NCI-H2196 treated with DMSO at 0.1 percent for 48 hours (cell line): ENCODE measurements around the gene SRD5A1.
A peak's percentile ranks its signal among the peaks of the same experiment; 100 is the strongest.
"Not testable (repeated sequence)": the region's sequence is repeated elsewhere in the genome, so short reads cannot be mapped to it uniquely, and the experiment has no call there.

Source experiments
- DNase-seq: peaks from one replicate; lab custom pipeline; 2025; ENCODE audit not compliant: unreplicated experiment; lab: John Stamatoyannopoulos, UW

The SRD5A1 gene

DNA sequence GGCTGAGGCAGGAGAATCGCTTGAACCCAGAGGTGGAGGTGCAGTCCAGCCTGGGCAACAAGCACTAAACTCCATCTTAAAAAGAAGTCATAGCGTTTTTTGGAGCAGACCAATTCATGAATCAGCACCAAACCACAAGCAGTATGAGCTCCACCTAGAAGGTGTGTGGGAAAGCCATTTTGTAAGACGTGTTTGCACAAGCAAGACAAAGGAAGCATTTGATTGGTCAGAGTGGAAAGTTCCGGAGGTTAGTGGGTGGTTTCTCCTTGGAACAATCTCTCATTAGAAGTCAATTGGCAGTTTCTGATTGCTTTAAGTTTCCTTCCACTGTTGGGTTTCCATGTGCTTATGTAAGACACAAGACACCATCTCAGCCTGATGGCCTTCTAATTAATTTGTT is 5.0 kb downstream of the SRD5A1 start:
- no peak for DNase-seq

DNA sequence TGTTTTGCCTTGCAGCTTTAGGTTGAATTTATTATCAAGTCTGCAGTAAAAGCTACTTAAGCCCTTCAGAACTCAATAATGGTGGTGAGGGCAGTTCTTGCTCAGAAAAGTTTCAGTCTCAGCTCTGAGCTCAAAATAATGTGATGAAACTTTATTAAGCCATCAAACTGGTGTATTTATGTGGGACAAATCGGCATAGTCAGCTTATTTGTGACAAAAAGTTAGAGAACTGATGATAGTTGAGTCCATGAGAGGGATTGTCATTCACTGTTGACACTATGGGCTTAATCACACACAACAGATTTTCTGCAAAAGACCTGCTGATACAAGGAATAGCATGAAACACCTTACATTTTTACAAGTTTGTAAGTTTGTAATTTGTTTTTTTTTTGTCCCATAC is 9.4 kb downstream of the SRD5A1 start:
- DNase-seq: no peak

DNA sequence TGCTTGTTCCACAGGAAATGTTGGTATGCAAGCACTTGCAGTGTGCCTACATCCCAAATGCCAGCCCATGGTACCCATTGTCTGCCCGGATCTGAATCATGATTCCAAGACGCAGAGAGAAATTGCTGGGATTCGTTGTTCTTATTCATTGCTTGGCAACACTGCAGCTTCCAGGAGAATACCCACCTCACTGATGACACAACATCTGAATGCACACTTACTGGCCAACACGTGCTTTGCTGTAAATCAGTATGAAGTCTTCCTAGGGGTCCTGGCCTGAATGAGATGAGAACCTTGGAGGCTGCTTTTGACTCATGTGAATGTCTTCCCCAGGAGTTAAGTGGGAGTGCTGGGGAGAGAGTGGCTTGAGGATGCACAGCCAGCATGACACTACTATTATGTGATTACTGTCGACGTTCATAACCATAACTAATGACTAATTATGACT is 11.6 kb downstream of the SRD5A1 start:
- no peak for DNase-seq

DNA sequence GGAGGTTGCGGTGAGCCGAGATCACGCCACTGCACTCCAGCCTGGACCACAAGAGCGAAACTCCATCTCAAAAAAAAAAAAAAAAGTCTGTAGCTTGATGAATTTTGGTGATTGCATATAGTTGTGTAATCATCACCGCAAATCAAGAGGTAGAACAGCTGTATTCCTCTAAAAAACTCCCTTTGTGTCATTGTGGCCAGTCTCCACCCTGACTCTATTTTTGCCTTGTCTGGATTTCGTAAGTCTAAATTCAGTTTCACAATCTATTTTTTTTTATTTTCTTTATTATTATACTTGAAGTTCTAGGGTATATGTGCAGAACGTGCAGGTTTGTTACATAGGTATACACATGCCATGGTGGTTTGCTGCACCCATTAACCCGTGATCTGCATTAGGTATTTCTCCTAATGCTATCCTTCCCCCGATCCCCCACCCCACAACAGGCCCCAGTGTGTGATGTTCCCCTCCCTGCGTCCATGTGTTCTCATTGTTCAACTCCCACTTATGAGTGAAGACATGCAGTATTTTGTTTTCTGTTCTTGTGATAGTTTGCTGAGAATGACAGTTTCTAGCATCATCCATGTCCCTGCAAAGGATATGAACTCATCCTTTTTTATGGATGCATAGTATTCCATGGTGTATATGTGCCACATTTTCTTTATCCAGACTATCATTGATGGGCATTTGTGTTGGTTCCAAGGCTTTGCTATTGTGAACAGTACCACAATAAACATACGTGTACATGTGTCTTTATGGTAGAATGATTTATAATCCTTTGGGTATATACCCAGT is 12.5 kb downstream of the SRD5A1 start:
- DNase-seq: not testable (repeated sequence)

DNA sequence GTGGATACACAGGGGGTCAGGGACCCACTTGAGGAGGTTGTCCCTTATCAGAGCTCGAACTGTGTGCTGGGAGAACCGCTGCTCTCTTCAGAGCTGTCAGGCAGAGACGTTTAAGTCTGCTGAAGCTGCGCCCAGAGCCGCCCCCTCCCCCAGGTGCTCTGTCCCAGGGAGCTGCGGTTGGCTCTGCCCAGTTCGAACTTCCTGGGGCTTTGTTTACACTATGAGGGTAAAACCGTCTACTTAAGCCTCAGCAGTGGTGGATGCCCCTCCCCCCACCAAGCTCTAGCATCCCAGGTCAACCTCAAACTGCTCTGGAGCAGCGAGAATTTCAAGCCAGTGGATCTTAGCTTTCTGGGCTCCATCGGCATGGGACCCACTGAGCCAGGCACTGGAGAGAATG is 15.9 kb downstream of the SRD5A1 start:
- DNase-seq: no peak

DNA sequence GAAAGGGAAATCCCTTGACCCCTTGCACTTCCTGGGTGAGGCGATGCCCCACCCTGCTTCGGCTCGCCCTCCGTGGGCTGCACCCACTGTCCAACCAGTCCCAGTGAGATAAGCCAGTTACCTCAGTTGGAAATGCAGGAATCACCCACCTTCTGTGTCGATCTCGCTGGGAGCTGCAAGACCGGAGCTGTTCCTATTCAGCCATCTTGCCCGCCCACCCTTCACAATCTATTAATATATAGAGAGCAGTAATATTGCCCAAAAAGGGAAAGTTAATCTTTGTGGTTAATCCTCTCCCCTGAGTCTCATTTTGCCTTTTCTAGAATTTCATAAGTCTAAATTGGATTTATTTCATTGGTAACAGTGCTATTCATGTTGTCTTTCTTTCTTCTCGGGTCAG is 16.4 kb downstream of the SRD5A1 start:
- DNase-seq: no peak

DNA sequence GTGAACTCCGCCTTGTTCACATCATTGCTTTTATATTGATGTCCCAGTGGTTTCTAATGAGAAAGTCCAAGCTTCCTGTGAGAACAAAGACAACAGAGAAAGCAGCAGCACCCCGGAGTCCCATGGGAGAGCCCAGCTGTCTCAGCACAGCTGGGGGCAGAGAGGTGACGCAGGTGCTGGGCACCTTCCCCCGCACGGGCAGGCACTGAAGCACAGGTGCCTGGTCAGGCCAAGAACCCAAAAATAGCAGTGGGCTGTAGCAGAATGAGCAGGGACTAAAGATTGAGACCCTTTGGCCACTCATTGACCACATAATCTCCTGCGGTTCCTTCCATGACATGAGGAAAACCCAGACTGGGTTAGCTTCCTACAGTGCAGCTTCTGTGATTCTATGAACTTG is 18.8 kb downstream of the SRD5A1 start:
- DNase-seq: peak; percentile 43

DNA sequence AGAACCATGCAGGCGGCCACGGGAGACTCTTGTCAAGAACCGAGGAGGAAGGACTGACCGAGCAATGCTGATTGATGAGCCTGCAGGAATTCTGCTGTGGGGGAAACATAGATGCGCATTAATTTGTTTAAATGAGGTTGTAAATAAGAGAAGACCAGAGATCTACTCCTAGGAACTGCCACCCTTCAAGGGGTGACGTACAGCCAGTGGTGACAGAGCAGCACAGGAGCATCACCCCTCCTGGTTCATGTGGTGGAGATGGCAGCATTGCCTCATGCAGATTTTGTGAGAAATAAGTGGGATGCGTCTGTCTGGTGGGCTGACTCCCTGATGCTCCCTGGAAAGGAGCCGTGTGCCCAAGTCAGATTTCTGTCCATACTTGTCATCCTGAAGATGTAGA is 22.2 kb downstream of the SRD5A1 start:
- no peak for DNase-seq

DNA sequence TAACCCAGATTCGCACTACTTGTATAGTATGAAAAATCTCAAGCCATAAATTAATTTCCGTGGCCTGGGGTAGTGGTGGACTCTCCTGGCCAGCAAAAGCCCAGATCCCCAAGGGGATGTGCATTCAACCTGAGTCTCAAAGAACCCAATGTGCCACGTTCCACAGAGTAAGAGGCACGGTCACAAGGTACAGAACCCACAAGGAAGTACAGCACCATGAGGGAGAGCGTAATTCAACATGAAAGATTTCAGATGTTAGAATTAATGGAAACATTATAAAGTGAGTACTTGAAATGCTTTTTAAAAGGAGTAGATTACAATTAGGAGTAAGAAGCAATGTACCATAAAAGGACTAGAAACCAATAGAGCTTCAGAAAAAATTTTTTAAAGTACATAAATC is 23.4 kb downstream of the SRD5A1 start:
- DNase-seq: no peak

DNA sequence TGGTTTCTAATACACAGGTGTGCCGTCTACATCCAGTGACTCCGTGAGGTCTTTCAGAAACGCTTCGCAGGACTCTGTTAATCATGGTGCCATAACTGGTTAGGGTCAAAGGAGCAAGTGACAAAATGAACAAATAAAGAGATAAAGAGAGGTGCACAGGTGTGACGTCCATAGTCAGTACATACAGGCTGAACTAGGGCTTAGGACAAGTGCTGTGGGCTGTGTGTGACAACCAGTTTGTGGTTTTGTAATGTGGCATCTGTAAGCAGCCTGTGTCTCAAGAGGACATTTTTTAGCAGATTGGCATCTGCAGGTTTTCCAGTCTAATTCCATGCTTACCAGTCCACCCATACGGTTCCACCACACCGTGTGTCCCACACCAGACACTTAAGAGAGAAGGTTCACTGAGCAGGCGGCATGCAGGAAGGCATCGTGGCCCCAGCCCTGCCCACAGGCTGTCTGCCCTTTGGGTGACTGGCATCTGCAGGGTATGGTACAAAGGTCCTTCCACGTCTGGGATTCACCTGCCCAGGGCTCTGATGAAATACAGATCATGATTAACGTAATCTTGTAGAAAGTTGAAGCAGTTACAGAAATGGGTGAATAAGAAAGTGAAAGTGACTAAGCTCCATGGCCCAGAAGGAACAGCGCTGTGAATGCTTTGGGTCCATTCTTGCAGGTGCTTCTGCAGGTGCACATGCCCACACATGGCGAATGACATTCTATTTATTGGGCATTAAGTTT is 26.9 kb downstream of the SRD5A1 start:
- DNase-seq: no peak

DNA sequence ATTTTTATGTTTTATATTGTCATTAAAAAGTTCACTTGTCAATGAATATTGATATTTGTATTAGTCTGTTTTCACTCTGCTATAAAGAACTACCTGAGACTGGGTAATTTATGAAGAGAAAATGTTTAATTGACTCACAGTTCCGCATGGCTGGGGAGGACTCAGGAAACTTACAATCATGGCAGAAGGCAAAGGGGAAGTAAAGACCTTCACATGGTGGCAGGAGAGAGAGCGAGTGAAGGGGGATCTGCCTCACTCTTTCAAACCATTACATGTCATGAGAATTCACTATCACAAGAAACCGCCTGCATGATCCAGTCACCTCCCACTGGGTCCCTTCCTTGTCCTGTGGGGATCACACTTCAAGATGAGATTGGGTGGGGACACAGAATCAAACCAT is 27.4 kb downstream of the SRD5A1 start:
- DNase-seq: no peak

DNA sequence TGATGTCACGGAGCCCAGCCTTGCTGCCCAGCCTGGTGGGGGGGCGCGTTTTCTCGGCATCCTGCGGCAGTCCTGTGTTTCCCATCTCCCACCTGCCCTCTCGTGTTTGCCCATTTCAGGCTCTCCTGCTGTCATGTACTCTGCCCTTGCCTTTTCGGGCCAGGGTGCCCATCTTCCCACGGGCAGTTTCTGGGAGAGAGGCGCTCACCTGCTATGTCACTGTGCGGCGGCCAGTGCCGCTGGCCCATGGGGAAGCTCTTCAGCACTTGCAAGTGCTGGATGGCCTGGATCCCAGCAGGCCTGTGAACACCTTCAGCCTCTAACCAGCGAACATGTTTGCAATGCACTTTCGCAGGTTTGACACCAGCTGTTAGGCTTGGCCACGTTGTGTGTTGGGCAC is 33.5 kb downstream of the SRD5A1 start:
- no peak for DNase-seq

DNA sequence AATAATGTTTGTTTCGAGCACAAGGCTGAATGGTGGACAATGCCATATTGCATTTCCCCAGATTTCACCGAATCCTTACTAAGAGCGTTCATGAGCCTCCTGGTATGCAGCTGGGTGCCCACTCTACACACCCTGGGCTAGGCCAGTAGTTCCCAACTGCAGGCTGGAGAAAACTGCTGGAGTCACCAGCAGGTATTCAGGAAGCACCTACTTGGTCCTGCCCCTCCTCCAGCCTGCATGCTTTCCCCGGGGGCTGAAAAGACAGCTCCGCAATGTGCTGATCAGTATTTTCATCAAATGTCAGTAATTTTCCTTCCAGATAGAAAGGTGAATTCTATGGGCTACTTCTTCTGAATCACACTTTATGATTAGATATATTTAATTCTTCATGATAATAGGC is 34.4 kb downstream of the SRD5A1 start:
- no peak for DNase-seq

DNA sequence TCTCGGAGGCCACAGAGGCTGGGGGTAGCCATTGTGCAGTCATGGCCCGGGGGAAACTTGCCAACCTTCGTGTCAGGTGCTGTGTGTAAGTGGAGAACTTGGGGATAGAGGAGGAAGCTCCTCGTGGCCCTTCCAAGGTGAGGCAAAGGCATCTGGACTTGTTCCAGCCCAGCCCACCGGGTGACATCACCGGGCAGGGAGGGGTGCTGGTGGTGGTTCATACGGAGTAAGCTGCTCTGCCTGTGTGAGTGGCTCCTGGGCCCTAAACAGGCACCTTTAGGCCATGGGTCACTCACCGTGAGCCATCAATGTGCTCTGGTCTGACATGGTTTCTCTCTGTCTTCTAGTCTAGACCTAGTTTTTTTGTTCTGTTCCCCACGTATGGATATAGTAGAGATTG is 35.5 kb downstream of the SRD5A1 start:
- DNase-seq: not testable (repeated sequence)

DNA sequence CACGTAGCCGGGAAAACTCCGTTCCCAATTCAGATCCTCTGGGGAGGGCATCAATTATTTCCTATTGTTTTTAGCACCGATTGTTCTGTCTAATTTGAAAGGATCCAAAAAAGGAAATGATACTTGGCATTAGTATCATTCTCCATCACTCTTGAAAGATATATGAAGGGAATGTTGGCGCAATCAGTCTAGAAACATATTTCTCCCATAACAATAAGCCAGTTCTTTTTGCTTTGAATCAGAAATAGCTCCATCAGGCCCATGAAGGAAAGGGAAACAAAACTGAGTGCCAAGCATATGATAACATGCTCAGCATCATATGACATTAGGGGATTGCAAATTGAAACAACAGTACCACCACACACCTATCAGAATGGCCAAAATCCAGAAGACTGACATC is 39.8 kb downstream of the SRD5A1 start:
- DNase-seq: no peak

DNA sequence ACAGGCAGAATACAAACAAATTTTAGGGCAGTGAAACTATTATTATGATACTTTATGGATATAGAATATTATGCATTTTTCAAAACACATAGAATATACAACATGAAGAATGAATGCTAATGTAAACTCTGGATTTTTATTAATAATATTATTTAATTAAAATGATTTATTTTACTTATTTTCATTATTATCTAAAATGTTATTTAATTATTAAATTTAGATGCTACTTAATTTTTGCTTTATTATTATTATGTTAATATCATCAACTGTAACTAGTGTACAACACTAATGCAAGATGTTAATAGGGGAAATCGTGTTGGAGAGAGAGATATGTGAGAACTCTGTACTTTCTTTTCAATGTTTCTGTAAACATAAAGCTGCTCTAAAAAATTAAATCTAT is 40.7 kb downstream of the SRD5A1 start:
- DNase-seq: no peak

DNA sequence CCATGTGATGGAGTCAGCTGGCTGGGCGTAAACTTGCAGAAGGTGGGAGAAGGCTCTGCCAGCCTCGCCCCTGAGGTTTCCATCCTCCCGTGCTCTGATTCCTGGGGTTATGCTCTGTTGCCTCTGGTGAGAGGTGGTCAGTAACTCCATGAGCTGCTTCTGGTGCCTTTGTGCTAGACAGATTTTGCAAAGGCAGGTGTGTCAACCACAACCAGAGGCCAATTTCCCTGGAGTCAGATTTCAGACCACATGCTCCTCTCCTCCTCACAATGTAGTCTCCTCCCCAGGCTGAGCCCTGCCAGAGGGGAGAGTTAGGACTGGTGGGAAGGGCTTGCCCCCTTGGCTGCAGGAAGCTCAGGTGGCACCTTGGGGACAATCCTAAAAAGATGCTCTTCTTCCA is 41.2 kb downstream of the SRD5A1 start:
- DNase-seq: peak; percentile 11

DNA sequence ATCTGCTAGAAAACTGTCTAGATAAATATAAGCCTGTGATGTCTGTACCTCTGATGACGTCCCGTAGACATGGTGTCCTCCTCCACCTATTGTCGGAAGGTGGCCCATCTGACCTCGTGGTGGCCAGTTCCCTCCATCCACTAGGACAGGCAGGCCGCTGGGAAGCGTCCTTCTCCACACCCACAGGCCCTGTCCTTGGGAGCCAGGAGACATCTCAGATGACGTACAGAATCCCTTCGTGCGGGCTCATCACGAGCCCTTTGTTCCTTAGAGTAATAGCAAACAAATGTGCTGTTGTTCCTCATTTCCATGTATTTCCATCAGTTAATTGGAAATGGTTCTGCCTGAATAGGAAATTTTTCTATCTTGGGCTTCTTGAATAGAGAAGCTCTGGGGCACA is 41.6 kb downstream of the SRD5A1 start:
- no peak for DNase-seq

DNA sequence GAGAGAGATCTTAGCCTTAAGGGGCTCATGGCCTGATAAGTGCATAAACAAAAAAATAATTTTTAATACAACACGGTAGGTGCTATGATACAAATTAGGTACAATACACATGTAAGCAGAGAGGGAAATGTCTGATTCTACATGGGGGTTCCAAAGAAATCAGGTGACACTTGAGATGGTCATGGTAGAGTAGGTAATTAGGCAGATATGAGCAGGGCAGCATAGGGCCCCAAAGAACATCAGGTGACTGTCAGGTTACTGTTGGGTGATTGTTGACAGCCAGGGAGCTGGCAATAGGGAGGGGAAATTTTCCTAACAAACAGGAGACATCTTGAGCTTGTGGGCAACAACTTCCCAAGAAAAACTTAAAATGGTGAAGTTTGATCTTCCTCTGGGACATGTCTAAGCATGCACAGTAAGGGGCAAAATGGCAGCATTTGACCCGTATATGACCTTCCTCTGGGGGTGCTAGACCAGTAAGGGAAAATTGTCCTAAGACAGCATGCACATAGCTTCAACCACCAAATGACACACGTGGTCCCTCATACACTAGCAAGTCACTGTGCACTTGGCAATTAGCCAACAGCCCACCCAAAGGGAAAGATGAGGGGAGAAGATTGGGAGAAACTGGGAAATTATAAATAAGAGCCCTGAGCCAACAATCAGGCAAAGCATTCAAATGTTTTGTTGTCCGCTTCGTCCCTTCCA is 42.7 kb downstream of the SRD5A1 start:
- no peak for DNase-seq

DNA sequence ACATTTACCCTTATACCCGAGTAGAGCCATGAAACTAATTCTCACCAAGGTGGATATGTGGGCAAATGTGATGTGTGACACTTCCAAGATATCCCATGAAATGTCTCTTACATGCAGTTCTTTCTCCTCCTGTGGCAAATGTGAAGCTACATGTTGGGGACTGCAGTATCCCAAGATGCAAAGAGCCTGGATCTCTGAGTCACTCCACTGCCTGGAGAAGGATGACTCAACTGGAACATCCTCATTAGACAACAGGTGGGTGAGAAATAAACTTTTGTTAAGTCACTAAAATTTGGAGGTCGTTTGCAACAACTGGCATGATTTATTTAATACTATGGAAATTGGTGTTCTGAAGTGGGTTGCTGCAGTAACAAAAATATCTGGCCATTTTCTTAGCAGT is 43.5 kb downstream of the SRD5A1 start:
- no peak for DNase-seq

DNA sequence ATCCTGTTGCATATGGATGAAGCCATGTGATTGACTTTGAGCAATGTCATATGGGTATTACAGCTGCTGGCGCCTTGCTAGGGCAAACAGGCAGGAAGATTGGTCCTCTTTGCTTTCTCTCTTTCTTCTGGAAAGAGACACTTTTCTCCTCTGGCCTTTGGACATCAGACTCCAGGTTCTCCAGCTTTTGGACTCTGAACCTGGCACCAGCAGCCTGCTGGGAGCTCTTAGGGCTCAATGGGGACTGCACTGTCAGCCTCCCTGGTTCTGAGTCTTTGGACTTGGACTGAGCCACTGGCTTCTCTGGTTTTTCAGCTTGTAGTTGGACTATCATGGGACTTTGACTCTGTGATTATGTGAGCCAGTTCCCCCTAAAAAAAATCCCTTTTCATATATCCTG is 45.1 kb downstream of the SRD5A1 start:
- DNase-seq: no peak

DNA sequence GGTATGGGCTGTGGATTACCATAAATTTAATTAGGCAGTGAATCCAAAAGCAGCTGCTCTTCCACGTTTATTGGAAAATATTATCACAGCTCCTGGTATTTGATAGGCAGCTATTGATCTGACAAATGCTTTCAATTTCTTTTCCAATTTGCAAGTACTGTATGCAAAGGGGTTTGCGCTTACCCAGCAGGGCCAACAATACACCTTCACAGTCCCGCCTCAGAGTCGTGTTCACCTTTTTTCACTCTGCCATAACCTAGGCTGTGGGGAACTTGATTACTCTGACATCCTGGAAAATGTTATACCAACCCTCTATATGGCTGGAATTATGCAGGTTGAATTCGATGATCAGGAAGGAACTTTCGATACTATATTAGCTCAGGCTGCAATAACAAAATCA is 47.7 kb downstream of the SRD5A1 start:
- DNase-seq: no peak
